GM21528 (cell line): ENCODE data around the gene ARHGEF25.

Experiments
- ATAC-seq: cut with Tn5 transposase; IDR thresholded peaks from one replicate; pipeline ENCODE4 v1.9.1; 2021; ENCODE audit warnings: mild to moderate bottlenecking, moderate library complexity; ENCODE audit not compliant: unreplicated experiment, low FRiP score

ARHGEF25 gene

GRCh38 chr12:57620936-57621496 lies 9.8 kb downstream of the ARHGEF25 start:
- ATAC-seq, result no peak

- ATAC-seq, result no peak
These were observed 10.5 kb downstream of the ARHGEF25 start for GRCh38 chr12:57621497-57622292.

DNA sequence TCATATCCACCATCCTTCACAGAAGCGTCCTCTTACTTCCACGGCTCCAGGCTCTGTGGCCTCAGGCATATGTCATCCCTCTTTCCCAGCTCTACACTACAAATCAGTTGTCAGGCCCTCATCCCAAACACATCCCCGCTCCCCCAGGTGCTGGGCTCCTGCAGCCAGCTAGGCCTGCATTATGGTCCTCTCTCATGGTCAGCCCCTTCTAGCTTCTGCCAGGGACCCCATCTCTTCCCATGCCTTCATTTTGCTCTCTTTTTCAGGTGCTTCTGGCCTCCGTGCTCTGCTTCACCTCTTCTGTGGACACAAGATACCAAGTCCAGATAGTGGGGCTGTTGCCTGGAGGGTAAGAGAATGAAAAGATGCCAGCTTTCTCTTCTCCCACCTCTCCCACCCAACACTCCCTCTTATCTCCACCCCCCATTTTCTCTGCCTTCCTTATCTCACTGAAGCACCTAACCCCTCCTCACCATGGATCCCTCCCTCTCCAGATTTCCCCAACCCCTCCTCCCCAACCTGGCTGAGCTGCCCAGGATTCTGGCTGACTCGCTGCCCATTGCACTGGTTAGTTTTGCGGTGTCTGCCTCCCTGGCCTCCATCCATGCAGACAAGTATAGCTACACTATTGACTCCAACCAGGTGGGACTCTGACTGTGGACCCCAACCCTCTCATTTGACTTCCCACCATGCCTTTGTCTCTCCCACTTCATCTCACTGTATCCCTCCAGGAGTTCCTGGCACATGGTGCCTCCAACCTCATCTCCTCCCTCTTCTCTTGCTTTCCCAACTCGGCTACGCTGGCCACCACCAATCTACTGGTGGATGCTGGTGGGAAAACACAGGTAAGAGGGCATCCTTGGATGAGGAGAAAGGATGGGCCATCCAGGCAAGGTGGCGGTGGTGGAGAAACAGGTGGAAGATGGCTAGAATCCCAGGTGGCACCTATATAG lies 11.3 kb downstream of the ARHGEF25 start:
- no peak for ATAC-seq

GRCh38 chr12:57623385-57623784 lies 12.2 kb downstream of the ARHGEF25 start:
- no peak for ATAC-seq

DNA sequence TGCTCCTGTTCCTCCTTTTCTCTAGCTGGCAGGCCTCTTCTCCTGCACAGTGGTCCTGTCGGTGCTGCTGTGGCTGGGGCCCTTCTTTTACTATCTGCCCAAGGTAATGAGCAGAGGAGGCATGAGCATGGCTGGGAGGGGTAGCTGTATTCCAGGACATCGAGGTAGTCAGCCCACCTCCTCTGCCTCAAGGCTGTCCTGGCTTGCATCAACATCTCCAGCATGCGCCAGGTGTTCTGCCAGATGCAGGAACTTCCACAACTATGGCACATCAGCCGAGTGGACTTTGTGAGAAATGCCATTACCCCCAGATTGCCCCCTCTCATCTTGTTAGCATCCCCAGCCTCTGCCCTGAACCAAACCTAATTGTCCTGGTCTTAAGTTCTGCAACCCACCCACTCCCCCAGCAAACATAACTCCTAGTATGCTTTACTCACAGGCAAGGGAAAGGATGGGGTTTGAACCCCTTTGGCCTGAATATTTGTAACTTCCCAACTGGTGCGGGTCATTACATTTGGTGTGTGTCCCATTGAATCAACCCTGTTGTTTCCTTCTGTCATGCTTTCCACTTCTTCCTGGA lies 12.7 kb downstream of the ARHGEF25 start:
- no peak for ATAC-seq

DNA sequence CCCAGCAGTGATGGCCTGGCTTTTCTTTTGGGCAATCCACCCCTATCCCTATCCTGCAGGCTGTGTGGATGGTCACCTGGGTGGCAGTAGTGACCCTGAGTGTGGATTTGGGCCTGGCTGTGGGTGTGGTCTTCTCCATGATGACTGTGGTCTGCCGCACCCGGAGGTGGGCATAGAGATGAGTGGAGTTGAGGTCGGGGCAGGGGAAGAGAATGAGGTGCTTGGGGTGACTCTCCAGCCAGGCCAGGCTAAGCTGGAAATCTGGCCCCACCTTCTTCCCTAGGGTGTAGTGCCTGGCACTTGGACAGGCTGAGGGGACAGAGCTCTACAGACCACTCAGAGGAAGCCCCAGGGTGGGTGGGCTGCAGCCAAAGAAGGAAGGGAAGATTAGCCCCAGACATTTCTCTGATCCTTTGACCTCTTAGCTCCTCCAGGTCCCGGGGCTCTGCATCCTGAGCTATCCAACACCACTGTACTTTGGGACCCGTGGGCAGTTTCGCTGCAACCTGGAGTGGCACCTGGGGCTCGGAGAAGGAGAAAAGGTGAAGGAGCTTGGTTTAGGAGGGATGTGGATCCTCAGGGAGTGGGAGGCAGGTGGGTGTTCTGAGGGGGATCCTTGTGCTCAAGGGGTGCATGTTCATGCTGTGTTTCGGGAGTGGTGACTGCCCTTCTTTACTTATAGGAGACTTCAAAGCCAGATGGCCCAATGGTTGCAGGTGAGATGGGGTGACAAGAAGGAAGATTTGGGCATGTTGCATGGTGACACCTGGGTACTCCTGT lies 13.4 kb downstream of the ARHGEF25 start:
- ATAC-seq, result no peak

DNA sequence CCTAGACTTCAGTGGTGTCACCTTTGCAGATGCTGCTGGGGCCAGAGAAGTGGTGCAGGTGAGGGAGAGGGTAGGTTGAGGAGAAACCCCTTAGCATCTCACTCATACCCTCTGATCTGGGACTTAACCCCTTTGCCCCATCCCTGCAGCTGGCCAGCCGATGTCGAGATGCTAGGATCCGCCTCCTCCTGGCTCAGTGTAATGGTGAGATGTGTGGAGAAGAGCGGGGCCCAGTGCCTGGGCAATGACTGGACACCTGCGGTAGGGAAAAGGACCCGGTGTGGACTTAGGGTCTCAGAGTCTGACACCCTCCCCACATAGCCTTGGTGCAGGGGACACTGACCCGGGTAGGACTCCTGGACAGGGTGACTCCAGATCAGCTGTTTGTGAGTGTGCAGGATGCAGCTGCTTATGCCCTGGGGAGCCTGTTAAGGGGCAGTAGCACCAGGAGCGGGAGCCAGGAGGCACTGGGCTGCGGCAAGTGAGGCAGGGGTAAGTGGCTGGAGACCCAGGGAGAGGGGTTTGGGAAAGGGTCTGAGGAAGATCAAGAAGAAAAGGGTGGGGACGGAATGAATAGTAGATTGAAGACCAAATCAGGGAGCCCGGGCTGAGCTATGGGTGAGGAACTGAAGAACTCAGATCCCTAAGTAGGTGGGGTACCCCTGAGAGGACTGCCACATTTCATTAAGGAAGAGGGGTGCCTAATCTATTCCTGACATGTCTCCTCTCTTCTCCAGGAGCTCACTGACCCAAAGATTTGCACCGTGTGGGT lies 14.2 kb downstream of the ARHGEF25 start:
- no peak for ATAC-seq

DNA sequence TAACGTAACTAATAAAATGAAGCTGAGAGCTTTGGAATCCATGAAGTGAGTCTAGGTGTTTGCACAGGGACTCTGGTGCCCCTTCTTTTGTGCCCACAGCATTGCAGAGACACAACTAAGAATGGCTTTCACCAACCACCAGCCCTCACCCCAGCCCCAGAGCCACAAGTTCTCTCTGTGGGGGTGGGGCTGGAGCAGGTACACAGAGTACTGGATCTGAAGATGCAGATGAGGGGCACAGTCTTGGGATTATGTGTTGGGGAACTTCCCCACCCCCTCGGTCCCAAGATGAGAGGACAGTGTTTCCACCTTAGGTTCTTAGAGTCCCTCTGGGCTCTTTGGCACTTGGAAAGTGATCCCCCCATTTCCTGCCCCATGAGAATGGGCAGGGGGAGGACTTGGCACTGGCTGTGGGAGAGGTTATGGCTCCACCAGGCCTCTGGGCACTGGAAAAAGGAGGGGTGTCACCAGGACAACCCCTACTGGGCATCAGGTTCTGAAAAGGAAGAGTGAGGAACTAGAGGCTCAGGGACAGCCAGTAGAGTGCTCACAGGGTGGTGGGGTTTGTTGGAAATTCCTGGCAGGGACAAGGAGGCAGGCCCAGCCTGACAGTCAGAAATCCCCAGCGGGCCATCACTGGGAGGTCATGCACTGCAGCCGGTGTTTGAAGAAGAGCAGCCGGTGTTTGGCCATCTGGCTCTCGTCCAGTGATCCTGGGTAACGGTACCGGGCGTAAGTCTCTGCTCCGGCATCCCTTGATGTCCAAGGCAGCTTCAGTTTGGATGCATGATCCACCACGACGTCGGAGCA lies 15.1 kb downstream of the ARHGEF25 start:
- no peak for ATAC-seq

DNA sequence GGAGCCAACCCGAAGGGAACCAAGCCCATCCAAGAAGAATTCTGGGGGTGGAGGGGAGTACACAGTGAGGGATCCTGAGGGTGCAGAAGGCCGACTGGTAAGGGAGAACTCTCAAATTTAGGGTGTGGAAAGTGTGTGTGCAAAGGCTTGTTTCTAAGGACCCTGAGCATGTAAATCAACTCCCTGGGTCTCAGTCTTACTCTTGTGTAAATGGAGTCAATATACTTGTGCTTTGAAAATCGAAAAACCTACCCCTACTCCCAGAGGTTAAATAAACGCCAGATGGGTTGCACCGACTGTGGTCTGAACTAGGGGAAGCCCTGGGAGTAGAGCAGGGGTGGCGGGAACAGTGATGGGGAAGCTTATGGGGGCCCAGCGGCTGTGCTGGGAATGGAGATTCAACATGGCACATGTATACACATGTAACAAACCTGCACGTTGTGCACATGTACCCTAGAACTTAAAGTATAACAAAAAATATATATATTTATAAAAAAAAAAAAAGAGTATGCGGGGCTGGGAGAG lies 15.7 kb downstream of the ARHGEF25 start:
- ATAC-seq, result no peak

- ATAC-seq, result no peak
These were observed 16.5 kb downstream of the ARHGEF25 start for GRCh38 chr12:57627501-57628279.

DNA sequence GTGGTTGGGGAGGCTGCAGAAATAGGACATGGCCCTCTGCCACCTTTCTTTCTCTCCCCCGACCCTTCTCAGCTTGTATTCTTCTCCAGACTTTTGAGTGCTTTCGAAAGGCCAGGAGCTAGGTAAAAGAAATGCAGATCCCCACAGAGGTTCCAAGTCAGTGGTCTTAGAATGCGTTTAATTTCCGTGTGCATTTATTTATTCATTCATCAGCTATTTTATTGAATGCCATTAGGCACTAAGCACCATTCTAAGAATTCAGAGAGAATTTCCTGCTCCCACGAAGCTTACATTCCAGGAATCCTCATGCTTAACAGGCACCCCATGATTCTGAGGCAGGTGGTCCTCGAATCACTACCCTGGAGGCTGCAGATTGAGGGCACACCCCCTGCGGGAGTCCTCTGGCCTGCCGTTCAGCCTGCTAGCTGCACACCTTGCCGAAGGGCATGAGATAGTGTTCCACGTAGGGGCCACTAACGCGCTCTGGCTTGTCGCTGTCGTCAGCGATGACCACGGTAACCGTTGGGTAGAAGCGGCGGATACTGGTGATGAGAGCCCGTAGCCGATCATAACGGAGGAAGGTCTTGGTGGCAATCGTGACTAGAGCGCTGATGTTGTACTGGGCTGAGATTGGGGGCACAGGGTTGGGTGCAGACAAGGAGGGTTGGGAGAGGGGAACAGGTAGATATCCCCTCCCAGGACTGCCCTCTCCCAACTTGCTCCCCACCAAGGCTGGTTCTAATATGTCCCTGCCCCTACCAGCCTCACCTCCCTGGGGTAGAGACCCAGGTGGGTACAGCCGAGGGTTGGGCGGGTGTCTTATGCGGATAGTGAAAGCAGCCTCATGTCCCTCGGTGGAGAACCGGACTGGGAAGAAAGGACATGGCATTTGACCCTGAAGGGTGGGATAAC lies 17.3 kb downstream of the ARHGEF25 start:
- no peak for ATAC-seq

DNA sequence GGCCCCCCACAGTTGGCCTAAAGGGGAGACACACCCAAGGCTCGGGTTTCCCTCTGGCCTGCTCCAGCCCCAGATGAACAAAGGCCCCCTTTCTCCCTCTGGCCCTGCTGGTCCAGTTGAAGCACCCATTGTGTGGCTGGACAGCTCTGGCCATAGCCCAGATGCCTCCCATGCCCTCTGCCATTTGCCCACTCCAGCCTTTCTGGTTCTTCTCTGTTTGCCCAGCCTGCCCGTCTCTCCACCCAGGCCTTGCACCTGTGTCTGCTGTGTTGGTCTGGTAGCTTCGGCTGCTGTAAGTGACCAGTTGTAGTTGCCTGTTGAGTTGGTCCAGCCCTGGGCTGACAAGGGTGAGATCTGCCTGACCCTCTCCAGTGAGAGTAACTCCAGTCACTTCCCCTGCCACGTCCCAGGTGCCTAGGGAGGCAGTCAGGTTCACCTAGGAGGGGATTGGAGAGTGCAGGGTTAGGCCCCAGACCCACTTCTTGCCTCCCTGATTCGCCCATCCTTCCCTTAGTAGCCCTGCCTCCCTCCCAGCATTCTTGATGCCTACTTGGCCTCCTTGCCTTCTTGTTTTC lies 18.7 kb downstream of the ARHGEF25 start:
- ATAC-seq, result no peak

- ATAC-seq, result no peak
These were observed 19.7 kb downstream of the ARHGEF25 start for GRCh38 chr12:57630891-57631433.

- no peak for ATAC-seq
These were observed 20.4 kb downstream of the ARHGEF25 start for GRCh38 chr12:57631566-57632072.

DNA sequence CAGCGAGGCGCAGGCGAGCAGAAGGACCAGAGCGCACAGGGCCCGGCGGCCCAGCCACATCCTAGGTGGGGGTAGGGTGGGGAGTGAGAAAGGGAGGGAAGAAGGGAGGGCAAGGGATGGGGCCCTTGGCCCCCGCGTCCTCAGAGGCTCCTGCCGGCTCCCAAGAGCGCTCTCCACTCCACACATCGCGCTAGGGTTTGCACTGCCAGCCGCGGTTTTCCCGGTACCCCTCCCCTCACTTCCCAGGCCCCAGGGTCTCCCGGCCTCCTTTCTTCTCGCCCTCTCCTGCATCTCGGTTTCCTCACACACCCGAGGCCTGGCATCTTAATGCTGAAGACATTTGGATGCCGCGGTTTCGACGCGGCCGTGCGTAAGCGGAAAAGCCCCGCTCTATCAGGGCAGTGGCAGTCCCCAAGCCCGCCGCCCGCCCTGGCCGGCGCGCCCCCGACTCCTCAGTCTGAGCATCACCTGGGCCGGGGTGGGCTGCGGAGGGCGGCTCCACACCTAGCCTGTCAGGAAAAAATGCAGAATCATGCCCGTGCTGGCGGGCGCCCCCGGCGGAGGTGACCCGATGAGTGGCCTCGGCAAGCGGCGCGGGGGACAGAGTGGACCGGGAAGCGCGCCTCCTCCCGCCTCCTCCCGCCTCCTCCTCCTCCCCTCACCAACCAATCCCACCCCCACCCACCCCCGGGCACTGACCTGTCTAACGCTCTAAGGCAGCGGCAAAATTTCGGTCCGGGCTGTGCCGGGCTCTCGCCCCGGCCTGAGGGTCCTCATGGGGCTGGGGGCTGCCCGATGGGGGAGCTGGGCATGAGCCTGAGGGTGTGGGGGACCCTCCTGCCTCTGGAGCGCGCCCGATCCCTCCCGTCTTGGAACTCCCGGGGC lies 21.1 kb downstream of the ARHGEF25 start:
- no peak for ATAC-seq
